ENCODE data around the gene C6orf52. TPM values are rescaled to one million over a fixed set of nuclear protein-coding genes. Genes with fewer than 3 reads are reported as not detected.

The C6orf52 gene
- total and polyA plus RNA-seq, 2 of the 13 experiments (the other 11 are each of a cell fraction or from before 2014, with no cell fraction given), result 0.50 to 0.53 TPM

DNA sequence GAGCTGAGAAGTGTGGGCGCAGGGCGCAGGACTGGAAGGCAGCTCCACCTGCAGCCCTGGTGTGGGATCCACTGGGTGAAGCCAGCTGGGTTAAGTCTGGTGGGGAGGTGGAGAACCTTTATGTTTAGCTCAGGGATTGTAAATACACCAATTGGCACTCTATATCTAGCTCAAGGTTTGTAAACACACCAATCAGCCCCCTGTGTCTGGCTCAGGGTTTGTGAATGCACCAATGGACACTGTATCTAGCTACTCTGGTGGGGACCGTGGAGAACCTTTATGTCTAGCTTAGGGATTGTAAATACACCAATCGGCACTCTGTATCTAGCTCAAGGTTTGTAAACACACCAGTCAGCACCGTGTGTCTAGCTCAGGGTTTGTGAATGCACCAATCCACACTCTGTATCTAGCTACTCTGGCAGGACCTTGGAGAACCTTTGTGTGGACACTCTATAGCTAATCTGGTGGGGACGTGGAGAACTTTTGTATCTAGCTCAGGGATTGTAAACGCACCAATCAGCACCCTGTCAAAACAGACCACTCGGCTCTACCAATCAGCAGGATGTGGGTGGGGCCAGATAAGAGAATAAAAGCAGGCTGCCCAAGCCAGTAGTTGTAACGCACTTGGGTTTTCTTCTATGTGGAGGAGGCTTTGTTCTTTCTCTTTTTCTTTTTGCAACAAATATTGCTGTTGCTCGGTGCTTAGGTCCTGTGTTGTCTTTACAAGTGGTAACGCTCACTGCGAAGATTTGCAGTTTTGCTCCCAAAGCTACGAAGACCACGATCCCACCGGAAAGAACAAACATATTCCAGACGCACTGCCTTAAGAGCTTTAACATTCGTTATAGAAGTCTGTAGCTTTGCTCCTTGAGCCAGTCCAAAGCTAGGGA lies 26.8 kb upstream of the C6orf52 start (continued):
- peak; percentile 55; the same call in 1 of the 2 replicates for TF ChIP-seq ZNF383 (CRISPR knock-in tag; IDR thresholded peaks at IDR 0.05; ENCODE audit: borderline replicate concordance)
- TF ChIP-seq MIXL1 (CRISPR knock-in tag; IDR thresholded peaks at IDR 0.05), result peak; percentile 21; the same call in 1 of the 2 replicates
- TF ChIP-seq STAG1 (CRISPR knock-in tag; IDR thresholded peaks at IDR 0.05), result peak; percentile 22; the same call in 1 of the 2 replicates
- TF ChIP-seq MXD4 (CRISPR knock-in tag; IDR thresholded peaks at IDR 0.05), result peak; percentile 30; the same call in 1 of the 2 replicates
- TF ChIP-seq RAD21 (CRISPR knock-in tag; IDR thresholded peaks at IDR 0.05), result peak; percentile 40; the same call in 1 of the 2 replicates
- TF ChIP-seq, protein P1, sequence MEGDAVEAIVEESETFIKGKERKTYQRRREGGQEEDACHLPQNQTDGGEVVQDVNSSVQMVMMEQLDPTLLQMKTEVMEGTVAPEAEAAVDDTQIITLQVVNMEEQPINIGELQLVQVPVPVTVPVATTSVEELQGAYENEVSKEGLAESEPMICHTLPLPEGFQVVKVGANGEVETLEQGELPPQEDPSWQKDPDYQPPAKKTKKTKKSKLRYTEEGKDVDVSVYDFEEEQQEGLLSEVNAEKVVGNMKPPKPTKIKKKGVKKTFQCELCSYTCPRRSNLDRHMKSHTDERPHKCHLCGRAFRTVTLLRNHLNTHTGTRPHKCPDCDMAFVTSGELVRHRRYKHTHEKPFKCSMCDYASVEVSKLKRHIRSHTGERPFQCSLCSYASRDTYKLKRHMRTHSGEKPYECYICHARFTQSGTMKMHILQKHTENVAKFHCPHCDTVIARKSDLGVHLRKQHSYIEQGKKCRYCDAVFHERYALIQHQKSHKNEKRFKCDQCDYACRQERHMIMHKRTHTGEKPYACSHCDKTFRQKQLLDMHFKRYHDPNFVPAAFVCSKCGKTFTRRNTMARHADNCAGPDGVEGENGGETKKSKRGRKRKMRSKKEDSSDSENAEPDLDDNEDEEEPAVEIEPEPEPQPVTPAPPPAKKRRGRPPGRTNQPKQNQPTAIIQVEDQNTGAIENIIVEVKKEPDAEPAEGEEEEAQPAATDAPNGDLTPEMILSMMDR (CRISPR knock-in tag; IDR thresholded peaks at IDR 0.05), result peak; percentile 51; the same call in 1 of the 2 replicates
- peak; percentile 9; the same call in 1 of the 2 replicates for TF ChIP-seq SIX4 (CRISPR knock-in tag; IDR thresholded peaks at IDR 0.05)
- TF ChIP-seq, protein P2, sequence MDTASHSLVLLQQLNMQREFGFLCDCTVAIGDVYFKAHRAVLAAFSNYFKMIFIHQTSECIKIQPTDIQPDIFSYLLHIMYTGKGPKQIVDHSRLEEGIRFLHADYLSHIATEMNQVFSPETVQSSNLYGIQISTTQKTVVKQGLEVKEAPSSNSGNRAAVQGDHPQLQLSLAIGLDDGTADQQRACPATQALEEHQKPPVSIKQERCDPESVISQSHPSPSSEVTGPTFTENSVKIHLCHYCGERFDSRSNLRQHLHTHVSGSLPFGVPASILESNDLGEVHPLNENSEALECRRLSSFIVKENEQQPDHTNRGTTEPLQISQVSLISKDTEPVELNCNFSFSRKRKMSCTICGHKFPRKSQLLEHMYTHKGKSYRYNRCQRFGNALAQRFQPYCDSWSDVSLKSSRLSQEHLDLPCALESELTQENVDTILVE (CRISPR knock-in tag; IDR thresholded peaks at IDR 0.05), result peak; percentile 86
- TF ChIP-seq, protein P3, sequence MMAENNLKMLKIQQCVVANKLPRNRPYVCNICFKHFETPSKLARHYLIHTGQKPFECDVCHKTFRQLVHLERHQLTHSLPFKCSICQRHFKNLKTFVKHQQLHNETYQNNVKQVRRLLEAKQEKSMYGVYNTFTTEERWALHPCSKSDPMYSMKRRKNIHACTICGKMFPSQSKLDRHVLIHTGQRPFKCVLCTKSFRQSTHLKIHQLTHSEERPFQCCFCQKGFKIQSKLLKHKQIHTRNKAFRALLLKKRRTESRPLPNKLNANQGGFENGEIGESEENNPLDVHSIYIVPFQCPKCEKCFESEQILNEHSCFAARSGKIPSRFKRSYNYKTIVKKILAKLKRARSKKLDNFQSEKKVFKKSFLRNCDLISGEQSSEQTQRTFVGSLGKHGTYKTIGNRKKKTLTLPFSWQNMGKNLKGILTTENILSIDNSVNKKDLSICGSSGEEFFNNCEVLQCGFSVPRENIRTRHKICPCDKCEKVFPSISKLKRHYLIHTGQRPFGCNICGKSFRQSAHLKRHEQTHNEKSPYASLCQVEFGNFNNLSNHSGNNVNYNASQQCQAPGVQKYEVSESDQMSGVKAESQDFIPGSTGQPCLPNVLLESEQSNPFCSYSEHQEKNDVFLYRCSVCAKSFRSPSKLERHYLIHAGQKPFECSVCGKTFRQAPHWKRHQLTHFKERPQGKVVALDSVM (CRISPR knock-in tag; IDR thresholded peaks at IDR 0.05), result 0 out of 2 replicates have a peak, but pooled peaks have one; percentile 4
- TF ChIP-seq, protein P4, sequence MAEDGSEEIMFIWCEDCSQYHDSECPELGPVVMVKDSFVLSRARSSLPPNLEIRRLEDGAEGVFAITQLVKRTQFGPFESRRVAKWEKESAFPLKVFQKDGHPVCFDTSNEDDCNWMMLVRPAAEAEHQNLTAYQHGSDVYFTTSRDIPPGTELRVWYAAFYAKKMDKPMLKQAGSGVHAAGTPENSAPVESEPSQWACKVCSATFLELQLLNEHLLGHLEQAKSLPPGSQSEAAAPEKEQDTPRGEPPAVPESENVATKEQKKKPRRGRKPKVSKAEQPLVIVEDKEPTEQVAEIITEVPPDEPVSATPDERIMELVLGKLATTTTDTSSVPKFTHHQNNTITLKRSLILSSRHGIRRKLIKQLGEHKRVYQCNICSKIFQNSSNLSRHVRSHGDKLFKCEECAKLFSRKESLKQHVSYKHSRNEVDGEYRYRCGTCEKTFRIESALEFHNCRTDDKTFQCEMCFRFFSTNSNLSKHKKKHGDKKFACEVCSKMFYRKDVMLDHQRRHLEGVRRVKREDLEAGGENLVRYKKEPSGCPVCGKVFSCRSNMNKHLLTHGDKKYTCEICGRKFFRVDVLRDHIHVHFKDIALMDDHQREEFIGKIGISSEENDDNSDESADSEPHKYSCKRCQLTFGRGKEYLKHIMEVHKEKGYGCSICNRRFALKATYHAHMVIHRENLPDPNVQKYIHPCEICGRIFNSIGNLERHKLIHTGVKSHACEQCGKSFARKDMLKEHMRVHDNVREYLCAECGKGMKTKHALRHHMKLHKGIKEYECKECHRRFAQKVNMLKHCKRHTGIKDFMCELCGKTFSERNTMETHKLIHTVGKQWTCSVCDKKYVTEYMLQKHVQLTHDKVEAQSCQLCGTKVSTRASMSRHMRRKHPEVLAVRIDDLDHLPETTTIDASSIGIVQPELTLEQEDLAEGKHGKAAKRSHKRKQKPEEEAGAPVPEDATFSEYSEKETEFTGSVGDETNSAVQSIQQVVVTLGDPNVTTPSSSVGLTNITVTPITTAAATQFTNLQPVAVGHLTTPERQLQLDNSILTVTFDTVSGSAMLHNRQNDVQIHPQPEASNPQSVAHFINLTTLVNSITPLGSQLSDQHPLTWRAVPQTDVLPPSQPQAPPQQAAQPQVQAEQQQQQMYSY (CRISPR knock-in tag; IDR thresholded peaks at IDR 0.05), result 0 out of 2 replicates have a peak, but pooled peaks have one; percentile 56
- TF ChIP-seq ZNF772 (CRISPR knock-in tag; IDR thresholded peaks at IDR 0.05), result peak; percentile 46; the same call in 1 of the 2 replicates
- peak; percentile 65 for TF ChIP-seq BRCA1 (CRISPR knock-in tag; IDR thresholded peaks at IDR 0.05)
- TF ChIP-seq PPARG (CRISPR knock-in tag; conservative IDR thresholded peaks at IDR 0.05), result 0 out of 2 replicates have a peak, but pooled peaks have one; percentile 19
- TF ChIP-seq, protein P5, sequence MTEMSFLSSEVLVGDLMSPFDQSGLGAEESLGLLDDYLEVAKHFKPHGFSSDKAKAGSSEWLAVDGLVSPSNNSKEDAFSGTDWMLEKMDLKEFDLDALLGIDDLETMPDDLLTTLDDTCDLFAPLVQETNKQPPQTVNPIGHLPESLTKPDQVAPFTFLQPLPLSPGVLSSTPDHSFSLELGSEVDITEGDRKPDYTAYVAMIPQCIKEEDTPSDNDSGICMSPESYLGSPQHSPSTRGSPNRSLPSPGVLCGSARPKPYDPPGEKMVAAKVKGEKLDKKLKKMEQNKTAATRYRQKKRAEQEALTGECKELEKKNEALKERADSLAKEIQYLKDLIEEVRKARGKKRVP (CRISPR knock-in tag; IDR thresholded peaks at IDR 0.05), result peak; percentile 62 to 64; a peak in 3 of 4 replicates
- TF ChIP-seq FOXO1 (CRISPR knock-in tag; IDR thresholded peaks at IDR 0.05), result 0 out of 2 replicates have a peak, but pooled peaks have one; percentile 5
- TF ChIP-seq NFE2 (CRISPR knock-in tag; IDR thresholded peaks at IDR 0.05), result 0 out of 2 replicates have a peak, but pooled peaks have one; percentile 15
- TF ChIP-seq, protein P6, sequence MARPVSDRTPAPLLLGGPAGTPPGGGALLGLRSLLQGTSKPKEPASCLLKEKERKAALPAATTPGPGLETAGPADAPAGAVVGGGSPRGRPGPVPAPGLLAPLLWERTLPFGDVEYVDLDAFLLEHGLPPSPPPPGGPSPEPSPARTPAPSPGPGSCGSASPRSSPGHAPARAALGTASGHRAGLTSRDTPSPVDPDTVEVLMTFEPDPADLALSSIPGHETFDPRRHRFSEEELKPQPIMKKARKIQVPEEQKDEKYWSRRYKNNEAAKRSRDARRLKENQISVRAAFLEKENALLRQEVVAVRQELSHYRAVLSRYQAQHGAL (CRISPR knock-in tag; IDR thresholded peaks at IDR 0.05; ENCODE audit: not compliant biosample characterization), result peak; percentile 69
